A673 (cell line): ENCODE data around the gene HPX.

Experiments used
- CTCF ChIP-seq: fragments of 300-800, 200-600 bp; sonication (generic); conservative IDR thresholded peaks from 2 replicates; pipeline ENCODE4 v1.5.1; 2017; ENCODE audit warnings: low read depth, mild to moderate bottlenecking, antibody characterized with exemption, low read length, moderate library complexity, mixed read lengths
- EZH2 ChIP-seq: fragments of 200-600 bp; sonication (generic); IDR thresholded peaks from 2 replicates; pipeline ENCODE4 v1.6.1; 2017; ENCODE audit warnings: borderline replicate concordance, low read depth, mild to moderate bottlenecking, mixed read lengths, antibody characterized with exemption, low read length; ENCODE audit not compliant: poor library complexity, severe bottlenecking

DNA sequence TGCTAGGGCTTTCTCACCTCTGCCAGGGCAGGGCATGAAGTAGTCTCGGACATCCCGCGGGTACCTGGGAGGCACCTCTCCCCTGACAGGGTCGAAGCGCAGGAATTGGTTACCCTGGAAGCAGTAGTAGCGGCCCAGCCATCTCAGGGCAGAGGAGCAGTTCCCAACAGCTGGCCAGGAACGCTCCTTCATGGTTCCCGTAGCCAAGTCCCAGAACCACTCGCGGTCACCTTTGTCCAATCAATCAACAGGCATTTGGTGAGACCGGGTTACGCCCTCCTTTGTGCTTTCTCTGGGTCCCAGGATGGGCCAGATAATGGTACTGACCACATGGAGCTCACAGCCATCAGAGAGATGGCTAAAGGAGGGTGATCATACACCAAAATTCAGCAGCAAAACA, 3.4 kb downstream of the HPX start:
- TF ChIP-seq CTCF (no peak), EZH2 (no peak)
